ENCODE data around the gene CD6. TPM values are rescaled to one million over a fixed set of nuclear protein-coding genes. Genes with fewer than 3 reads are reported as not detected.

CD6 gene
- total and polyA plus RNA-seq, 10 donors, result 10.9 to 47.6 (median 21.2) TPM

- H3K36me3 ChIP-seq, result peaks cover 0 to 11% (median 0%) of the 10 kb centered on the region in 6 donors
- WGBS, 5 donors, result 91 to 100% (median 96%) methylated on average over 3 of the region's 3 CpGs
- H3K27me3 ChIP-seq (replicated peaks in 1 of 7), result peaks cover 0 to 7% (median 0%) of the 10 kb centered on the region in 7 donors
- intact Hi-C loops (cut with DNase I; ENCODE audit: low total_unique reads), result no loop called here
- H3K27ac ChIP-seq, result no peak overlapping the region
- TF ChIP-seq POLR2A (IDR thresholded peaks at IDR 0.05), result no peak
- no peak for TF ChIP-seq POLR2AphosphoS5 (IDR thresholded peaks at IDR 0.05)
- TF ChIP-seq CTCF (IDR thresholded peaks at IDR 0.05 in 8 of 11, conservative IDR thresholded peaks at IDR 0.05 in 3 of 11), result no peak
- H3K4me1 ChIP-seq, result peaks cover 7 to 58% (median 26%) of the 10 kb centered on the region in 6 donors
- H3K4me3 ChIP-seq, result no peak overlapping the region
- no peak for DNase-seq
- H3K9me3 ChIP-seq, result no peaks in the 10 kb centered on the region
Observed at GRCh38 chr11:61001931-61002330, 30.5 kb downstream of the CD6 start.

GRCh38 chr11:61002598-61002997, 31.1 kb downstream of the CD6 start:
- H3K4me1 ChIP-seq, result peaks cover 11 to 58% (median 31%) of the 10 kb centered on the region in 6 donors
- intact Hi-C loops (cut with DNase I; ENCODE audit: low total_unique reads), result no loop called here
- H3K27me3 ChIP-seq (replicated peaks in 1 of 7), result peaks cover 0 to 14% (median 0%) of the 10 kb centered on the region in 7 donors
- 85 to 89% (median 88%) methylated on average over 7 of the region's 7 CpGs for WGBS, 5 donors
- no peak for DNase-seq
- no peak overlapping the region for H3K27ac ChIP-seq
- TF ChIP-seq CTCF (IDR thresholded peaks at IDR 0.05 in 8 of 11, conservative IDR thresholded peaks at IDR 0.05 in 3 of 11) (no peak), POLR2A (IDR thresholded peaks at IDR 0.05) (no peak), POLR2AphosphoS5 (IDR thresholded peaks at IDR 0.05) (no peak)
- no peak overlapping the region for H3K4me3 ChIP-seq
- no peaks in the 10 kb centered on the region for H3K9me3 ChIP-seq
- H3K36me3 ChIP-seq, result peaks cover 0 to 11% (median 0%) of the 10 kb centered on the region in 6 donors

GRCh38 chr11:61004180-61004611, 32.7 kb downstream of the CD6 start:
- DNase-seq, result peak; percentile 64
- H3K36me3 ChIP-seq, result peaks cover 0 to 27% (median 0%) of the 10 kb centered on the region in 6 donors
- H3K4me1 ChIP-seq, result peaks cover 11 to 52% (median 37%) of the 10 kb centered on the region in 6 donors
- intact Hi-C loops (cut with DNase I; ENCODE audit: low total_unique reads), result no loop called here
- no peak overlapping the region for H3K4me3 ChIP-seq
- peaks cover 0 to 25% (median 0%) of the 10 kb centered on the region in 7 donors for H3K27me3 ChIP-seq (replicated peaks in 1 of 7)
- WGBS, 5 donors, result 40 to 63% (median 49%) methylated on average over 5 to 10 of the region's 10 CpGs
- H3K27ac ChIP-seq, result peak overlapping the region in 5 of 8 donors; percentile 27 to 56 (median 32)
- H3K9me3 ChIP-seq, result no peaks in the 10 kb centered on the region
- no peak for TF ChIP-seq POLR2A (IDR thresholded peaks at IDR 0.05)
- no peak for TF ChIP-seq CTCF (IDR thresholded peaks at IDR 0.05 in 8 of 11, conservative IDR thresholded peaks at IDR 0.05 in 3 of 11)
- TF ChIP-seq POLR2AphosphoS5 (IDR thresholded peaks at IDR 0.05), result no peak

GRCh38 chr11:61004761-61005181, 33.3 kb downstream of the CD6 start:
- 39 to 60% (median 51%) methylated on average over 5 of the region's 5 CpGs for WGBS, 5 donors

More at GRCh38 chr11:61004761-61005181, 33.3 kb downstream of the CD6 start:
- H3K4me3 ChIP-seq, result no peak overlapping the region
- DNase-seq, result no peak
- peaks cover 0 to 25% (median 0%) of the 10 kb centered on the region in 7 donors for H3K27me3 ChIP-seq (replicated peaks in 1 of 7)
- peaks cover 11 to 51% (median 37%) of the 10 kb centered on the region in 6 donors for H3K4me1 ChIP-seq
- peaks cover 0 to 32% (median 0%) of the 10 kb centered on the region in 6 donors for H3K36me3 ChIP-seq
- TF ChIP-seq POLR2AphosphoS5 (IDR thresholded peaks at IDR 0.05) (peak in 1 of 3 donors; percentile 7), CTCF (IDR thresholded peaks at IDR 0.05 in 8 of 11, conservative IDR thresholded peaks at IDR 0.05 in 3 of 11) (no peak), POLR2A (IDR thresholded peaks at IDR 0.05) (no peak)
- intact Hi-C loops (cut with DNase I; ENCODE audit: low total_unique reads), result no loop called here
- H3K27ac ChIP-seq, result peak overlapping the region in 5 of 8 donors; percentile 27 to 56 (median 32)
- no peaks in the 10 kb centered on the region for H3K9me3 ChIP-seq
